Muscle of leg (tissue), 11 donors: ENCODE data around the gene RABGGTA. TPM values are rescaled to one million over a fixed set of nuclear protein-coding genes. Genes with fewer than 3 reads are reported as not detected.

Experiments
- DNase-seq: peaks from one replicate; pipeline ENCODE4 v3.0.0; 2013
- H3K27ac ChIP-seq: one replicate; pipeline ENCODE4 v1.5.1; 2013; ENCODE audit warnings: mild to moderate bottlenecking, low read length, control low read depth
- H3K27me3 ChIP-seq: one replicate; pipeline ENCODE4 v1.6.1; 2013; ENCODE audit warnings: low read length; ENCODE audit not compliant: control insufficient read depth, insufficient read depth
- H3K36me3 ChIP-seq: one replicate; pipeline ENCODE4 v1.6.1; 2013; ENCODE audit warnings: low read length; ENCODE audit not compliant: control insufficient read depth, insufficient read depth
- H3K4me1 ChIP-seq: one replicate; pipeline ENCODE4 v1.6.1; 2013; ENCODE audit warnings: low read length; ENCODE audit not compliant: control insufficient read depth, insufficient read depth
- H3K4me3 ChIP-seq: one replicate; pipeline ENCODE4 v1.5.1; 2013; ENCODE audit warnings: low read length, control low read depth
- H3K9me3 ChIP-seq: replicated peaks from 2 replicates; pipeline ENCODE4 v1.6.1; 2013; ENCODE audit warnings: low read depth, low read length; ENCODE audit not compliant: control insufficient read depth
- WGBS: methylation state at CpG from one replicate; pipeline ENCODE4 v1.1.5; 2013; ENCODE audit warnings: missing lambda C conversion rate; ENCODE audit not compliant: insufficient coverage; 5-methylcytosine and 5-hydroxymethylcytosine counted together
- polyA plus RNA-seq, 8 donors: library from polyadenylated mRNA; unstranded; fragments of 120-200 nt; gene quantifications; one replicate each; pipeline versions ENCODE4 v1.2.1 to v1.2.3, GENCODE V29; 2013; ENCODE audit warnings: inconsistent platforms in 1 of 8, low replicate concordance in 1 of 8; ENCODE audit not compliant: insufficient read length in 8 of 8, insufficient read depth in 1 of 8
- total RNA-seq: library from RNA; stranded (reverse); fragments of 120-200 nt; gene quantifications from one replicate; pipeline ENCODE4 v1.2.4, GENCODE V29; 2013

The RABGGTA gene
- total and polyA plus RNA-seq, 9 donors = 8.5 to 21.5 (median 12.8) TPM

DNA sequence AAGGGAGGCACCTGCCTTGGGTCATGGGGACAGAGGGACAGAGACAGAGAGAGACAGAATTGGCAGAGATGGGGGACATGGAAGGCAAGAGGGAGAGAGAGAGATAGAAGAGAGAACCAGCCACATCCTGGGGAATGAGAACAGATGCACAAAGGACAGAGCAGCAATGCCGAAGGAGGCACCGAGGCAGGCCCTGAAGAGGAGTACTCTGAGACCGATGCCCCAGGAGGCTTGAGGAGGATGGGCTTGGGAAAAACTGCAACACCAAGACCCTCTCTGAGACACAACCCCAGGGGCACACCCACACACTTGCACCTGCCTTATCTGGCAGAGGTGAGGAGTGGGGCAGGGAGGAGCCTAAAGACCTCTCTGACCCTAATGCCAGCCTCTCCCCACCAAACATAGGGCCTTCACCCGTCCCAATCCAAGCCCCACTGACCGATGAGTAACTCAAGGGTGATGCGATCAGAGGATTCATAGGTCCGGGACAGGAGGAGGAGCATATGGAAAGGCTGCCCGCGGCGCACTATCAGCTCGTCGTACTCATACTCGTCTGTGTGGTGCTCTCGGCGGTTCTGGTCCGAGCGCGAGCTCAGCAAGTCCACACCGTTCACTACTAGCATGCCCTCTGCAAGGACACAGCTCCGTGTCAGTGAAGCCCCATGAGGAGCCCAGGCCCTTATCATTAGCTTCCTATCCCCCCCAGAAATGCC, 10.0 kb downstream of the RABGGTA start:
- no peak overlapping the region for H3K4me3 ChIP-seq
- H3K9me3 ChIP-seq = no peaks in the 10 kb centered on the region
- DNase-seq = no peak
- 86% methylated on average over 18 of the region's 20 CpGs for WGBS
- peaks cover 5% of the 10 kb centered on the region for H3K4me1 ChIP-seq
- H3K36me3 ChIP-seq = peaks cover 8% of the 10 kb centered on the region
- no peak overlapping the region for H3K27ac ChIP-seq
- H3K27me3 ChIP-seq = no peaks in the 10 kb centered on the region

DNA sequence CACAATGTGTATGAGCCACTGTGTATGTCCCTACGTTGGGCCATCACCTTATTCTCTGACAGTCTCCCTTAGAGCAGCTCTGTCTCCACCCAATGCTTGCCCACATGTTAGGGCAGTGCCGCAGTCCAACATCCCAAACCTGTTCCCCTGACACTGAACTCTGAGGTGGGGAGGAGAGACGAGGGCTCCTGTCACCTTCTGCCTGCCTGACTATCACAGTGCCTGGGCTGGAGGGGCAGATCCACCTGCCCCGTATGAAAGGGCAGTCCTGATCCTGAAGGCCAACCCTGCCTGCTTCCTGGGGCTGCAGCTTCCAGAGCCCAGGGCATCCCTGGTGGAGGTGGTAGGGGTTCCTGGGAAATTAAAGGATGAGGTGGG, 10.6 kb downstream of the RABGGTA start:
- WGBS = no CpG with 5 or more reads among the region's 4 CpGs
- DNase-seq = no peak
- H3K9me3 ChIP-seq = no peaks in the 10 kb centered on the region
- no peak overlapping the region for H3K27ac ChIP-seq
- no peak overlapping the region for H3K4me3 ChIP-seq
- no peaks in the 10 kb centered on the region for H3K27me3 ChIP-seq
- H3K4me1 ChIP-seq = peaks cover 5% of the 10 kb centered on the region
- H3K36me3 ChIP-seq = peaks cover 3% of the 10 kb centered on the region

DNA sequence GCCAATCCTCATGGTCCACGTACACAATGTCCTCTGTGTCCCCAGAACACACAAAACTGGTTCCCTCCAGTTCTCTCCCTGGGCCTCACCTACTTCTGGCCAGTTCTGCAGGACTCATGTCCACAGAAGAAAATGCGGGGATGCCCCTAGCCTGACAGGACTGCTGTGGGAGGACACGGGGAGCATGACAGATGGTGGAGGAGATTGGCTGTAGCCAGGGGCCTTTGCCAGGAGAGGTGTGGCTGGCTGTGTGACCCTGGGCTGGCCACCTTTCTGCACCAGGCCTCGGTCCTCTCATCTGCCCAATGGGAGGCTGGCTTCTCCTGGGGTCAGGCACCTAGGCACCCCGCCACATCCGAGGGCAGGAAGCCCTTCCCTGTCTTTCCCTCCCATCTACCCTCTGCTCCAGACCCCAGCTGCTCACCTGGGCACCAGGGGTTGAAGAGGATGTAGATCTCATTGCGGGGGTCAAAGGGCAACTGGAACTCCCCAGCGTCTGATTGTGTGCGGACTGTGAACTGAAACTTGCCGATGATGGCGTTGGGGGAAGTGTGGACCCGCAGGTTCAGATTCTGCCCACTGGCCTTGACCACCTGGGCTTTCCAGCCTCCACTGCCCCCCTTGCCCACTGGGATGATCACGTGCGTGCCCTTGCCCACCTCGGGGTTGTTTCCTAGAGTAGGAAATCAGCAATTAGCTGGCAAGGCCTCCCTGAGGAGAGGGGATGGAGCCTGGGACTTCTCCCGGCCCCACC, 11.2 kb downstream of the RABGGTA start:
- no peak for DNase-seq
- WGBS = 62% methylated on average over 5 of the region's 16 CpGs
- no peak overlapping the region for H3K4me3 ChIP-seq
- peaks cover 5% of the 10 kb centered on the region for H3K4me1 ChIP-seq
- peaks cover 3% of the 10 kb centered on the region for H3K36me3 ChIP-seq
- H3K27ac ChIP-seq = no peak overlapping the region
- no peaks in the 10 kb centered on the region for H3K9me3 ChIP-seq
- H3K27me3 ChIP-seq = no peaks in the 10 kb centered on the region

DNA sequence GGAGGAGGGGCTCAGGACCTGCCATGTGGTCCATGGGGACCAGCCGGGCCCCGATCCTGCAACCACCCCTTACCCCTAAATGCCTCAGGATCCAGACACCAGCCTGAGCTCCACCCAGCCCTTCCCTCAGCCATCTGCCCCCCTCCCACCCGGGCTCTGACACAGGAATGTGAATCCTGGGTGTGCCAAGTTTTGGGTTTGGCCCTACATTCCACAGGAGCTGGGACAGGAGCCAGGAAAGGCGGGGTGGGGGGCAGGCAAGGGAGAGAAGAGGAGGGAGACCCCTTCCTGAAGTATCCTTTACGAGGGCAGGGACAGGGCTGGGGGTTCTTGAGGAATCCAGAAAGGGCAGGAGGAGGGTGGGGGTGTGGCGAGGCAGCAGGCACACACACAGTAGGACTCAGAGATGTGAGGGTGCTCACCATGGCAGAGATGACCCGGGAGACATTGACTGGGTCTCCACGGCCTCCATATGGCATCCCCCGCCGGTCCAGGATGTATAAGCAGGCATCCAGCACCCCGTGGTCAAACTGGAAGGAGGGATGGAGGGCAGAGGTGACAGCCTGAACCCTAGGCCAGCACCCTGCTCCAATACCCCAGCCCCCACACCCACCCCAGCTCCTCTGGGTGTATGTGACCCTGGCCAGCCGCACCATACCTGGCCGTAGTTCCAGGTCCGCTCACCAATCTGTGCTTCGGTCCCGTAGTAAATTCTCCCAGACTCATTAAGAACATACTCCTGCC, 11.9 kb downstream of the RABGGTA start:
- peaks cover 4% of the 10 kb centered on the region for H3K36me3 ChIP-seq
- H3K4me1 ChIP-seq = peaks cover 5% of the 10 kb centered on the region
- H3K27ac ChIP-seq = no peak overlapping the region
- H3K27me3 ChIP-seq = no peaks in the 10 kb centered on the region
- peak; percentile 38 for DNase-seq
- no peaks in the 10 kb centered on the region for H3K9me3 ChIP-seq
- WGBS = 74% methylated on average over 8 of the region's 16 CpGs
- H3K4me3 ChIP-seq = no peak overlapping the region

DNA sequence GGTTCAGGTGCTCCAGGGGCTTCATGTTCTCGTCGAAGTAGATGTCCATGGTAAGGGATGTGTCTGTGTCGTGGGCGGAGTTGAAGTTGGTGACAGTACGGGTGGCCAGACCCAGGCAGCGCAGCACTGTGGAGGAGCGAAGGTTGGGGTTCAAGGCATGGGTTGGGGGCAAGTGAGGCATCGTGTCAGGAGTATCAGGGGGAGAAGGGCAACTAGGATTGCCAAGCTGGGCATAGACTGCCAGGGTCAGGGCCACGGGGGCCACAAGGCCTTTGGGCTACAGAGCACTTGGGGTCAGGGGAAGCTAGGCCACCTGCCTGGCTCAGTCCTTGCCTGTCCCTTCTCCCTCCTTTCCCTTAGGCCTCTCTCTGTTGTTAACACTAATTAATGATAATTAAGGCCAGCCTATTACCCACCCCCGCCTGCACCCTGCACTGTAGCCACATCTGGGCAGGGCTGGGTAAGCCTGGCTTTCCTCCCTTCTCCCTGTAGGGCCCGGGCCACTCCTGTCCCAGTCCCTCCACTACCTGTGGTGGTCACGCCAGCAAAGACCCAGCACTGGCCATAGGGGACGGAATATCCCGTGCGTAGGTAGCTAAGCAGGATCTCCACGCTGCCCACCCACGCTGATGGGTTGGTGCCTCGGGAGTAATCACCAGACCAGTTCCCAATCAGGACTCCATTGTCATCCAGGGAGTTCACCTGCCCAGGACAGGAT, 12.7 kb downstream of the RABGGTA start:
- H3K9me3 ChIP-seq = no peaks in the 10 kb centered on the region
- 88% methylated on average over 13 of the region's 18 CpGs for WGBS
- no peaks in the 10 kb centered on the region for H3K27me3 ChIP-seq
- H3K27ac ChIP-seq = no peak overlapping the region
- peaks cover 5% of the 10 kb centered on the region for H3K36me3 ChIP-seq
- no peak overlapping the region for H3K4me3 ChIP-seq
- DNase-seq = no peak
- H3K4me1 ChIP-seq = peaks cover 5% of the 10 kb centered on the region

DNA sequence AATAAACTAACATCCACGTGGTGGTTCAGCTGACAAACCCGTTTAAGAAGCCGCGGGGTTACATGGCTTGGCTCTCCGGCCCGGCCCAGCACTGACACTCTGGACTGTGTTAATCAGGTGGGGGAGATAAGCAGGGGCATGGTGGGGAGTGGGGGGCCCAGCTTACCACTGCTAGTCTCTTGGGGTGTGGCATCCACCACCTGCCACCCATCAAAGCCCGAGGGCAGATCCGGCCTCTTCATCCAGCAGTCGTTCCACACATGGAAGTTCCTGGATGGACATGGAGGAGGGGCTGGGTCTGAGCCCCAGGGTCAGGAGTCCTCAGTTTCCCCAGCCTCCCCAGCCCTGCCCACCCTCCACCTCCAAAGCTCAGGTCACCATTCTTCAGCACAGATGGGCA, 13.3 kb downstream of the RABGGTA start:
- no peaks in the 10 kb centered on the region for H3K9me3 ChIP-seq
- no peak for DNase-seq
- WGBS = 80% methylated on average over 1 of the region's 9 CpGs
- H3K4me3 ChIP-seq = no peak overlapping the region
- no peak overlapping the region for H3K27ac ChIP-seq
- H3K4me1 ChIP-seq = peaks cover 5% of the 10 kb centered on the region
- peaks cover 5% of the 10 kb centered on the region for H3K36me3 ChIP-seq
- H3K27me3 ChIP-seq = no peaks in the 10 kb centered on the region

DNA sequence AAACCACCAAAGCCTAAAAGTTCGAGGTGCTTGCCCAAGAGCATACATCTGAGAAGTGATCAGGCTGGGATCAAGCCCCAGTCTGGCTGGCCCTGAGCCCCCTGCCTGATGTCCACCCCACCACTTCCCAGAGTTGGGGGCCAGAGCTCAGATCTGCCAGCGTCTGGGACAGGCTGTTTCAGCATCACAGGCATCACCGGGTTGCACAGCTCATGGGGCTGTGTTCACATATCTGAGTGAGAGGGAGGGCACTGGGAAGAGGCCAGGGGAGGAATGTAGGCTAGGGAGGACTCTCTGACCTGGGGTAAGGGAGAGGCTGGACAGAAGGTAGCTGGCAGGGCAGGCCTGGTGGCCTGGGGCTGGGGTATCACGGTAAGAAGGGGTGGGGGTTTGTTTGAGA, 14.4 kb downstream of the RABGGTA start:
- H3K9me3 ChIP-seq = no peaks in the 10 kb centered on the region
- peaks cover 5% of the 10 kb centered on the region for H3K4me1 ChIP-seq
- H3K4me3 ChIP-seq = no peak overlapping the region
- DNase-seq = no peak
- H3K27ac ChIP-seq = no peak overlapping the region
- peaks cover 5% of the 10 kb centered on the region for H3K36me3 ChIP-seq
- 63% methylated on average over 4 of the region's 4 CpGs for WGBS
- no peaks in the 10 kb centered on the region for H3K27me3 ChIP-seq

DNA sequence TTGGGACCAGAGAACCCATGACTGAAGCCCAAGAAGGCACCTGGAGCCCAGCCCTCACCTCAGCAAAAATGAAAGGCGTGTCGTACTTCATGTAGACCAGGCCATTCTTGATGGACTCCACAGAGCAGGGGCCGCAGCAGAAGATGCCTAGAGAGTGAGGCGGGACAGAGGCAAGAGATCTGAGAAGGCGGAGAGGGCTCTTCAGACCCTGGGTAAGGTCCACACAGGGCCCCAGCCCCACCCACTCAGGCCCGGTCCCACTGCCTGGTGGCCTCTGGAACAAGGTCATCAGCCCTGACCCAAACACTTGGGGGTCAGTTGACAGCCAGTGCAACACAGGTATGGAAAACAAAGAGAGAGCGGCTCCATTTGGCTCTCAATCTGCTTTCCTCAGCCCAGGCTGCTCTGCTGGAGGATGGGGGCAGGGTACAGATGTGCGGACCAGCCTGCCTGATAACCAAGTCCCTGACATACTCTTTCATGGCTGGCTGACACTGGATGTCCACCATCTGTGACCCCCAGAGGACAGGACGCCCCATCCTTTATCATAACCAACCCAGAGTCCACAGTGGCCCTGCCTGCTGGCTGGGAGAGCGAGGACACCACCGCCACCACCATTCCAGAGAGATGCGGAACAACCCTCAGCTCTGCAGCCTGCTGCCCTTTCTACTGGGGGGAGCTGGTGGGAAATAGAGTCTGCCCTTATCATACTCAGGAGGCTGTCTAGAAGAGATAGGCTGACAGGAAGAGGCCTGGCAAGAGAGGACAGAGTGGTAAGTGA, 15.3 kb downstream of the RABGGTA start:
- no peaks in the 10 kb centered on the region for H3K27me3 ChIP-seq
- no peaks in the 10 kb centered on the region for H3K9me3 ChIP-seq
- no peak overlapping the region for H3K27ac ChIP-seq
- no peak for DNase-seq
- peaks cover 5% of the 10 kb centered on the region for H3K4me1 ChIP-seq
- H3K36me3 ChIP-seq = peaks cover 5% of the 10 kb centered on the region
- no peak overlapping the region for H3K4me3 ChIP-seq
- WGBS = 82% methylated on average over 9 of the region's 12 CpGs

DNA sequence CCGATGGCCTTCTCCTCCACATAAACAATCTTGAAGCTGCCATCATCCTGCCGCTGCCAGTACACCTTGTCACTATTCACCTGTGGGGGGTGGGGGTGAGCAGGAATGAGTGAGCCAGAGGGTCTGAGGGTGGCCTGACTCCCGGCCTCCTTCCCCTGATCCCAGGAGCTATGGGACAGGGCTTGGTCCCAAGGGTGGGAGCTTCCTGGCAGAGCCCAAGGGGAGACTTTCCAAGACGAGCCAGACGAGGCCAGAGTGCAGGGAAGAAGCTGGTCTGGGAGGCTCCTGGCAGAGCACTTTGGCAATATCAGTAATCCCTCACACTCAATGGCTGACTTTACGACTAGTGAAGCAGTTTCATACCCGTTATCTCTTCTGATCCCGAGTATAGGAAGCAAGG, 16.0 kb downstream of the RABGGTA start:
- Histone ChIP-seq H3K27me3 (no peaks in the 10 kb centered on the region), H3K4me3 (no peak overlapping the region), H3K4me1 (peaks cover 5% of the 10 kb centered on the region), H3K9me3 (no peaks in the 10 kb centered on the region), H3K27ac (no peak overlapping the region), H3K36me3 (peaks cover 5% of the 10 kb centered on the region)
- WGBS = 73% methylated on average over 4 of the region's 8 CpGs
- DNase-seq = no peak
